HG03460 (cell line): ENCODE results near the gene RANBP6.
"Not testable (repeated sequence)": the region's sequence is repeated elsewhere in the genome, so short reads cannot be mapped to it uniquely, and the experiment has no call there.

Experiments used
- ATAC-seq: cut with Tn5 transposase; IDR thresholded peaks from one replicate; pipeline ENCODE4 v1.9.1; 2021; ENCODE audit not compliant: unreplicated experiment

Gene RANBP6

DNA sequence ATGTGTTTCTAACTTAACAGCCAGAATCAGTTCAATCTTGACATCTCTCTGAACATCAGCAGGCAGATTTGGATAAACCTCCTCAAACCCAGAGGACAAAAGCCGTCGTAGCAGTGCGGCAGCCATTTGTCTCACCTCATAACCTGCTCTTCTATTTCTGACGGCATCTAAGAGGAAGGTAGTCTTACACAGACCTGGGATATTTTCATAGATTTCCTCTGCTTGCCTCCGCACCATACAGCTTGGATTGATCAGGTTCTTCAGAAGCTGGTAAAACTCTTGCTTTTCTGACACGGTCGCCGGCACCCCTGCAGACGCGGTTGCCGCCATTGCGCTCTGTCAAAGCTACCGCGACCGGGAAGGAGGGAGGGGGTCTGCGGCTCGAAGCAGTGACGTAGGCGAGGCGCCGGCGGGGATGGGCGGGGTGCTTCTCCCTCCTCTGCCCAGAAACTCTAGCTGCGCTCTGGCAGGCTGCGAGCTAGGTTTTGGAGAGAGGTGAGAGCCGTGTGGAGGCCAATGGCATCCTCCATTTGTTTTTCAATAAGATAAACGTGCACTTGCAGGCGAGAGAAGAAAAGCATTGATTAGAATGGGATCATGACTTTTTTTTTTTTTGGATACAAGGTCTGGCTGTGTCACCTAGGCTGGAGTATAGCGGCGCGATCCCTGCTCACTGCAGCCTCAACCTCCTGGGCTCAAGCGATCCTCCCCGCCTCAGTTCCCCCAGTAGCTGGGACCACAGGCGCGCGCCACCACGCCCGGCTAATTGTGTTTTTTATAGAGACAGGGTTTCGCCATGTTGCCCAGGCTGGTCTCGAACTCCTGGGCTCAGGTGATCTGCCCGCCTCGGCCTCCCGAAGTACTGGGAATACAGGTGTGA lies at the start of gene RANBP6:
Gene RANBP6, minus strand, starts transcription at position 347 of the 880 bp plus-strand sequence. Its CDS starts 17 bp downstream, at position 330.
- peak; percentile 99 for ATAC-seq

DNA sequence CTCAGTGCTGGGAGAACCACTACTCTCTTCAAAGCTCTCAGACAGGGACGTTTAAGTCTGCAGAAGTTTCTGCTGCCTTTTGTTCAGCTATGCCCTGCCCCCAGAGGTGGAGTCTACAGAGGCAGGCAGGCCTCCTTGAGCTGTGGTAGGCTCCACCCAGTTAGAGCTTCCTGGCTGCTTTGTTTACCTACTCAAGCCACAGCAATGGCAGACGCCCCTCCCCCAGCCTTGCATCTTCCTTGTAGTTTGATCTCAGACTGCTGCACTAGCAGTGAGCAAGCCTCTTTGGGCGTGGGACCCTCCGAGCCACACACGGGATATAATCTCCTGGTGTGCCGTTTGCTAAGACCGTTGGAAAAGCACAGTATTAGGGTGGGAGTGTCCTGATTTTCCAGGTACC lies 47.7 kb upstream of the RANBP6 start:
- not testable (repeated sequence) for ATAC-seq

DNA sequence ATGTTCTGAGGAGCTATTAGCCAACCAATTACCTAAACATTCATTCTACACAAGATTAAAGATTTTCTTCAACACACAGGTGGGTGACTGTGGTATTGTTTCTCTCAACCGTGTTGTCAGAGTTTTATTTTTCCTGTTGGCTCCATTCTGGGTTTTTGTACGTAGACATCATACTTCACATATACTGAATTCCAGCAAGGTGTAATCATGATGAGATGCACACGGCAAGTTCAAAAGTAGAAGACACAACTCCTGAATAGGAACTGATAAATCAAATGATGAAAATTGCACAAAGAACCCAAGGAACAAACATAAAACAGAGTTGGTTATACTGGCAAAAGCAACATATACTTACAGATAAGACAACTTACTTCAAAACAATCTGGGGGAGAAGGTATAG lies 40.2 kb upstream of the RANBP6 start:
- ATAC-seq: no peak

GRCh38 chr9:6055216-6055615 lies 39.8 kb upstream of the RANBP6 start:
- ATAC-seq: no peak

GRCh38 chr9:6054280-6055099 lies 39.1 kb upstream of the RANBP6 start:
- peak; percentile 55 for ATAC-seq

- no peak for ATAC-seq
Measured at GRCh38 chr9:6052293-6052919, 37.0 kb upstream of the RANBP6 start.

GRCh38 chr9:6051511-6051950 lies 36.1 kb upstream of the RANBP6 start:
- no peak for ATAC-seq

- no peak for ATAC-seq
Measured at GRCh38 chr9:6049798-6050197, 34.4 kb upstream of the RANBP6 start.

- ATAC-seq: no peak
Measured at GRCh38 chr9:6048039-6048438, 32.6 kb upstream of the RANBP6 start.

GRCh38 chr9:6047020-6047419 lies 31.6 kb upstream of the RANBP6 start:
- ATAC-seq: no peak

DNA sequence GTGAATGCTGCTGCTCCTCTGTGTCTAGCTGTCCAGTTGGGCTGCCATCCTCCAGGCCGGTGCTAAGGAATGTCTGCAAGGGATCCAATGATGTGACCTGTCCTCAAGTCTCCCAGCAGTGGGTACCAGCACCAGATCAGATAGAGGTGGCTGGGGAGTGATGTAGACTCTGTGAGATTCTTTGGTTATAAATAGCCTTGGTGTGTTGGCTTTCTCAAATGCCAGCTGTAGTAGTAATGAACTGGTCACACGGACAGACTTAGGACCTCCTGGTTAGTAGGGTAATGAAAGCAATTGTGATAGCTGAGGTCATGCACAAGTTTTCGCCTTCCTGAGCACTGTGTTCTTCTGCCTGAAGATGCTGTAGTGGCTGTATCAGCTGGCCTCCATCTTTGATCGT lies 29.9 kb upstream of the RANBP6 start:
- ATAC-seq: no peak

- ATAC-seq: no peak
Measured at GRCh38 chr9:6040077-6040476, 24.7 kb upstream of the RANBP6 start.

DNA sequence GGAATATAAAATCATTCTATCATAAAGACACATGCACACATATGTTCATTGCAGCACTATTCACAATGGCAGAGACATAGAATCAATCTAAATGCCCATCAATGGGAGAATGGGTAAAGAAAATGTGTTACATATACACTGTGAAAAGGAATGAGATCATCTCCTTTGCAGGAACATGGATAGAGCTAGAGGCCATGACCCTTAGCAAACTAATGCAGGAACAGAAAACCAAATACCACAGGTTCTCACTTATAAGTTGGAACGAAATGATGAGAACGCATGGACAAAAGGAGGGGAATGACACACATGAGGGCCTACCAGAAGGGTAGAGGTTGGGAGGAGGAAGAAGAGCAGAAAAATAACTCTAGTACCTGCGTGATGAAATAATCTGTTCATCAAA lies 21.0 kb upstream of the RANBP6 start:
- no peak for ATAC-seq

GRCh38 chr9:6034954-6035353 lies 19.5 kb upstream of the RANBP6 start:
- no peak for ATAC-seq

DNA sequence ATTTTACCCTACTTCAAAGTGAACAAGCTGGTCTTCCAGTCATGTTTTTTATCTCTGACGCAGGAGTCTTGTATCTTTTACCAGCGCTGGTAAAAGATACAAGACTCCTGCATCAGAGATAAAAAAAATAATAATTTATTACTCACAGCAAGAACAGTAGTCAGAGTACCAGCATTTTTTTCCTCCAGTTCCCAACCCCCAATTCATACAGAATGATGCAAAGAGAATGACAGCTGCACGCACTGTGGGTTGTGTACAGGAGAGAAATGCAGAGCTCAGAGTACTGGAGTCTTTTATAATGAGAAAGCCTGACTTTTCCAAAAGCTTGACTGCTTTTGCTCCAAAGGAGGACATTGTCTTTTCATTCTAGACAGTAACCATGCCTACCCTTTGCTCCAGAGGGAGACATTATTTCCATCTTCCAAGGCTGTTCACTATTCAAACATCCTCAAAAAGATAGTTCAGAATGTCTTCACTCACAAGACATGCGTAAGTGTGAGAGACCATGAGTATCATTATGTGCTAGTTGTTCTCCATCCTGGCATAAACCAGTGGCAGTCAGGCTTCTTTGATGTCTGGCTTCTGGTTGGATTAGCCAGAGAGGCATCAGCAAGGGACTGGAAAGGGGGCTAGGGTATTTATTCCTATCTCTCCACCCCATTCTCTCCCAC lies 14.3 kb upstream of the RANBP6 start:
- no peak for ATAC-seq

DNA sequence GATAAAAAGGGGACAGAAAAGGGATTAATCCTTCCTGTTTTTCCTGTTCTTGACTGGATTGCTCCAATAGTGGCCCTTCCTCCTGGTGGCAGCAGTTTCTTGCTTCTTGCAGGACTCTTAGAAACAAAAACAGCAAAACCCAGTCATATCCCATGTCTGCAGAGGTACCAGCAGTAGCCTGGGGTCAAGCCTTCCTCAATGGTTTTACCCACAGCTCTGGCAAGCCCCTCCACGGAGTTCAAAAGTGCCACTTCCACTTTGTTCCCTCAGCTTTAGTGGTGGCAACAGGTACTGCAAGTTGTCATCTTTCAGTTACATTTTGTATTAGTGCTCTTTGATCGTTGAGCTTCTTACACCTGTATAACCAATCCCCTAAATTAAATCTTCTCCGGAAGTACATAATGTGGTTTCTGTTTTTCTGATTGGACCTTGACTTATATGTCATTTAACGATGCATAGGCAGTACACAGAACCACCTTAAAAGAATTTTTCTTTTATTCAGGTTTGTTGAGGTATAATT lies 8.7 kb upstream of the RANBP6 start:
- no peak for ATAC-seq

DNA sequence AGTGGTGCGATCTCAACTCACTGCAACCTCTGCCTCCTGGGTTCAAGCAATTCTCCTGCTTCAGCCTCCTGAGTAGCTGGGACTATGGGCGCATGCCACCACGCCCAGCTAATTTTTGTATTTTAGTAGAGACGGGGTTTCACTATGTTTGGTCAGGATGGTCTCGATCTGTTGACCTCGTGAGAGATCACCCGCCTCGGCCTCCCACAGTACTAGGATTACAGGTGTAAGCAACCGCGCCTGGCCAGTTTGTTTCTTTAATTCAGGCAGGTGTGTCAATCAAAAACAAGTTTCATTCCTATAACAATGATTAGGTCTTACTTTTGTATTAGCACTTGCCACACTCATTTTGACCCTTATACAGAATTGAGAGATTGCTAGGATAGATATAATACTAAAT lies 1.6 kb upstream of the RANBP6 start:
- not testable (repeated sequence) for ATAC-seq

DNA sequence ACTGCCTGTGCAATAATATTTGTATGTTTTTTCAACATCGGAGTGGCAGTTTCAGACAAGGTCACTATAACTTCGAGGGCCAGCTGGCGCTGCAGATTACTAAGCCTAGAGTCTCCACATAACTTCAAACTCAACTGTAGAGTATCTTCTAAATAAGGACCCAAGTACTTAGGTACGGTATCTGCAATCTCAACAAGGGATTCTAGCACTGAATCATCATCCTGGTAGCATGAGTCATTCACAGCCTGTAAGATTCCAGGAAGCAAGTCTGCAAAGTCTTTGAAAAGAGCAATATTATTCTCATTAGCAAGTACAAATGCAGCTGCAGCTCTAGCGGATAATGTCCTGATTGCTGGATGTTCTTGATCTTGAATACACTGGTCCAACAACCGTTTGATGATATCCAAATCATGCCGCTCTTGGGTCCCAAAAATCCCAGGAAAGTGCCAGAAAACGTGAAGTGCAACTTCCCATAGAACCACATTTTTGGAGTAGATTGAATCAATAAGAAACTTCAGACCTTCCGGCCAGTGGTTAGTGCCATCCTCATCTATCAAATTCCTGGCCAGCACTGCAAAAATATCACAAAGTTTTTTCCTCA lies 654 bp downstream of the RANBP6 start:
- no peak for ATAC-seq

- peak; percentile 62 for ATAC-seq
Measured at GRCh38 chr9:6008169-6008979, 7.0 kb downstream of the RANBP6 start.
